Keratinocyte (primary cell): ENCODE measurements around the gene HDAC7. TPM values are rescaled to one million over a fixed set of nuclear protein-coding genes. Genes with fewer than 3 reads are reported as not detected.

Experiments used
- DNase-seq: peaks from one replicate; pipeline ENCODE4 v3.0.0-alpha.2; 2011; ENCODE audit warnings: low read depth, missing footprints, low spot score
- FAIRE-seq: peaks from 2 replicates; lab custom pipeline; 2011; peaks lifted over from hg19 to GRCh38; lab: Jason Lieb, UNC
- H2AFZ ChIP-seq: 2 replicates; pipeline ENCODE4 v1.6.0; 2012; ENCODE audit warnings: low read length, control low read depth, inconsistent platforms; ENCODE audit not compliant: control insufficient read depth
- H3K27ac ChIP-seq: 2 replicates; pipeline ENCODE4 v1.5.1; 2011; ENCODE audit warnings: low read length; ENCODE audit not compliant: control insufficient read depth, insufficient read depth
- H3K27me3 ChIP-seq: 3 replicates; pipeline ENCODE4 v1.6.0; 2011; ENCODE audit warnings: low read length; ENCODE audit not compliant: control insufficient read depth, insufficient read depth; ENCODE audit errors: extremely low read depth
- H3K36me3 ChIP-seq, 2 experiments: 2 replicates in 1 of 2; 3 replicates in 1 of 2; pipeline ENCODE4 v1.5.1; 2011; ENCODE audit warnings: low read length in 2 of 2, mild to moderate bottlenecking in 1 of 2; ENCODE audit not compliant: control insufficient read depth in 2 of 2, insufficient read depth in 2 of 2; ENCODE audit errors: extremely low read depth in 1 of 2
- H3K4me1 ChIP-seq: 3 replicates; pipeline ENCODE4 v1.5.1; 2011; ENCODE audit warnings: low read length; ENCODE audit not compliant: control insufficient read depth, insufficient read depth; ENCODE audit errors: extremely low read depth
- H3K4me2 ChIP-seq: 3 replicates; pipeline ENCODE4 v1.6.0; 2011; ENCODE audit warnings: low read depth, low read length; ENCODE audit not compliant: control insufficient read depth, insufficient read depth; ENCODE audit errors: extremely low read depth
- H3K4me3 ChIP-seq, 3 experiments: fragments of 200-600 bp in 1 of 3; sonication (generic) in 1 of 3; 2 replicates in 2 of 3; 3 replicates in 1 of 3; pipeline ENCODE4 v1.5.1; 2011 to 2016; ENCODE audit warnings: low read length in 3 of 3, mild to moderate bottlenecking in 3 of 3, control low read depth in 2 of 3, inconsistent platforms in 1 of 3, low read depth in 1 of 3, mixed read lengths in 1 of 3, mixed run types in 1 of 3, moderate library complexity in 1 of 3; ENCODE audit not compliant: control insufficient read depth in 2 of 3, insufficient read depth in 2 of 3; ENCODE audit errors: extremely low read depth in 1 of 3
- H3K79me2 ChIP-seq: 2 replicates; pipeline ENCODE4 v1.6.0; 2012; ENCODE audit warnings: low read length; ENCODE audit not compliant: control insufficient read depth, insufficient read depth
- H3K9ac ChIP-seq: 3 replicates; pipeline ENCODE4 v1.6.0; 2011; ENCODE audit warnings: low read length; ENCODE audit not compliant: control insufficient read depth, insufficient read depth; ENCODE audit errors: extremely low read depth
- H3K9me1 ChIP-seq: 3 replicates; pipeline ENCODE4 v1.6.0; 2011; ENCODE audit warnings: low read length; ENCODE audit not compliant: control insufficient read depth, insufficient read depth; ENCODE audit errors: extremely low read depth
- H3K9me3 ChIP-seq: 2 replicates; pipeline ENCODE4 v1.5.1; 2012; ENCODE audit warnings: low read depth, low read length; ENCODE audit not compliant: control insufficient read depth
- H4K20me1 ChIP-seq: 3 replicates; pipeline ENCODE4 v1.6.0; 2011; ENCODE audit warnings: low read length; ENCODE audit not compliant: control insufficient read depth, insufficient read depth; ENCODE audit errors: extremely low read depth
- EZH2 ChIP-seq: IDR thresholded peaks from one replicate; pipeline ENCODE4 v1.6.1; 2012; ENCODE audit warnings: inconsistent platforms, mild to moderate bottlenecking, low read length, moderate library complexity
- dilution Hi-C: fragments of 300-500 bp; cut with MboI; formaldehyde crosslinking; loops from one replicate; pipeline ENCODE4 v1.7.0; 2020; ENCODE audit warnings: low sequenced_read_pairs; ENCODE audit not compliant: extremely low pct_ligation_motif_present
- polyA plus RNA-seq, 5 experiments: library from polyadenylated mRNA; depleted of rRNA in 3 of 5; stranded (reverse) in 3 of 5; stranded (forward) in 1 of 5; unstranded in 1 of 5; fragments of >200 nt; gene quantifications; 1 replicate in 1 of 5; 2 replicates in 3 of 5; 3 replicates in 1 of 5; pipeline versions ENCODE4 v1.2.1 to v1.2.3, GENCODE V29; 2011 to 2012; ENCODE audit warnings: missing spikeins in 2 of 5, low read depth in 1 of 5, low replicate concordance in 1 of 5
- TF ChIP-seq, protein P1 (sequence below), 3 experiments: IDR thresholded peaks in 1 of 3; conservative IDR thresholded peaks in 1 of 3; optimal IDR thresholded peaks in 1 of 3; 2 replicates in 2 of 3; 3 replicates in 1 of 3; pipeline versions ENCODE3 to v1.5.1; 2011; ENCODE audit warnings: low read length in 3 of 3, mild to moderate bottlenecking in 3 of 3, moderate library complexity in 2 of 3, control low read depth in 1 of 3, inconsistent platforms in 1 of 3; ENCODE audit not compliant: insufficient read depth in 2 of 3; ENCODE audit errors: extremely low read depth in 1 of 3

The HDAC7 gene
- polyA plus RNA-seq, 1 donor (not counting 4 experiments of a cell fraction or from before 2014, with no cell fraction given) = 17.0 TPM

- H3K27me3 ChIP-seq = no peaks in the 10 kb centered on the region
- TF ChIP-seq EZH2 = no peak
- TF ChIP-seq, protein P1, sequence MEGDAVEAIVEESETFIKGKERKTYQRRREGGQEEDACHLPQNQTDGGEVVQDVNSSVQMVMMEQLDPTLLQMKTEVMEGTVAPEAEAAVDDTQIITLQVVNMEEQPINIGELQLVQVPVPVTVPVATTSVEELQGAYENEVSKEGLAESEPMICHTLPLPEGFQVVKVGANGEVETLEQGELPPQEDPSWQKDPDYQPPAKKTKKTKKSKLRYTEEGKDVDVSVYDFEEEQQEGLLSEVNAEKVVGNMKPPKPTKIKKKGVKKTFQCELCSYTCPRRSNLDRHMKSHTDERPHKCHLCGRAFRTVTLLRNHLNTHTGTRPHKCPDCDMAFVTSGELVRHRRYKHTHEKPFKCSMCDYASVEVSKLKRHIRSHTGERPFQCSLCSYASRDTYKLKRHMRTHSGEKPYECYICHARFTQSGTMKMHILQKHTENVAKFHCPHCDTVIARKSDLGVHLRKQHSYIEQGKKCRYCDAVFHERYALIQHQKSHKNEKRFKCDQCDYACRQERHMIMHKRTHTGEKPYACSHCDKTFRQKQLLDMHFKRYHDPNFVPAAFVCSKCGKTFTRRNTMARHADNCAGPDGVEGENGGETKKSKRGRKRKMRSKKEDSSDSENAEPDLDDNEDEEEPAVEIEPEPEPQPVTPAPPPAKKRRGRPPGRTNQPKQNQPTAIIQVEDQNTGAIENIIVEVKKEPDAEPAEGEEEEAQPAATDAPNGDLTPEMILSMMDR (optimal IDR thresholded peaks at IDR 0.05 in 1 of 3, IDR thresholded peaks at IDR 0.05 in 1 of 3, conservative IDR thresholded peaks at IDR 0.05 in 1 of 3; ENCODE audit: extremely low read depth in 1 of 3, insufficient read depth in 2 of 3, low read length in 3 of 3) = no peak
- H3K4me3 ChIP-seq = no peak overlapping the region
- H3K36me3 ChIP-seq = peaks cover 2 to 7% of the 10 kb centered on the region in 2 experiments
- peaks cover 15% of the 10 kb centered on the region for H3K79me2 ChIP-seq
- H3K27ac ChIP-seq = no peak overlapping the region
- H2AFZ ChIP-seq = no peak overlapping the region
- no peaks in the 10 kb centered on the region for H4K20me1 ChIP-seq
- no peak for DNase-seq
- no peak overlapping the region for H3K4me2 ChIP-seq
- no peak for FAIRE-seq
- H3K4me1 ChIP-seq = peaks cover 36% of the 10 kb centered on the region
- no peaks in the 10 kb centered on the region for H3K9me3 ChIP-seq
- no peak overlapping the region for H3K9ac ChIP-seq
- dilution Hi-C loops = no loop called here
- H3K9me1 ChIP-seq = peaks cover 3% of the 10 kb centered on the region
These were observed 42.6 kb downstream of the HDAC7 start for GRCh38 chr12:47777151-47777550.

- Histone ChIP-seq H3K4me2 (no peak overlapping the region), H3K27me3 (no peaks in the 10 kb centered on the region), H2AFZ (no peak overlapping the region), H3K4me3 (no peak overlapping the region), H3K36me3 (peaks cover 2 to 7% of the 10 kb centered on the region in 2 experiments), H3K79me2 (peaks cover 15% of the 10 kb centered on the region), H3K9ac (no peak overlapping the region), H3K4me1 (peaks cover 31% of the 10 kb centered on the region), H3K27ac (no peak overlapping the region), H4K20me1 (no peaks in the 10 kb centered on the region), H3K9me1 (peaks cover 3% of the 10 kb centered on the region), H3K9me3 (no peaks in the 10 kb centered on the region)
- TF ChIP-seq, protein P1 (optimal IDR thresholded peaks at IDR 0.05 in 1 of 3, IDR thresholded peaks at IDR 0.05 in 1 of 3, conservative IDR thresholded peaks at IDR 0.05 in 1 of 3; ENCODE audit: extremely low read depth in 1 of 3, insufficient read depth in 2 of 3, low read length in 3 of 3) = no peak
- no peak for TF ChIP-seq EZH2
- dilution Hi-C loops = no loop called here
- DNase-seq = no peak
- FAIRE-seq = no peak
These were observed 43.1 kb downstream of the HDAC7 start for GRCh38 chr12:47776471-47777143.
